GM23338 (cell line): Measurements from ENCODE around the gene ABI2. TPM values are rescaled to one million over a fixed set of nuclear protein-coding genes. Genes with fewer than 3 reads are reported as not detected.

Experiments used
- ATAC-seq: fragments of 200-7000 bp; cut with Tn5 transposase; 3 replicates; pipeline ENCODE4 v1.9.1; 2020
- DNase-seq: peaks from one replicate; pipeline ENCODE4 v3.0.0-alpha.2; 2015; ENCODE audit warnings: low spot score
- H2AFZ ChIP-seq: fragments of 200-600 bp; sonication (generic); 2 replicates; pipeline ENCODE4 v1.8.0; 2016; ENCODE audit warnings: antibody characterized with exemption, mild to moderate bottlenecking, moderate library complexity
- H3F3A ChIP-seq: fragments of 200-600 bp; sonication (generic); replicated peaks from 2 replicates; pipeline ENCODE4 v1.8.0; 2017; ENCODE audit warnings: antibody characterized with exemption, mixed run types, low read depth
- H3K27ac ChIP-seq: fragments of 200-600 bp; sonication (generic); 2 replicates; pipeline ENCODE4 v1.6.1; 2016; ENCODE audit warnings: low read depth
- H3K27me3 ChIP-seq: fragments of 200-600 bp; sonication (generic); 2 replicates; pipeline ENCODE4 v1.8.0; 2016; ENCODE audit warnings: mild to moderate bottlenecking, mixed run types, moderate library complexity; ENCODE audit not compliant: insufficient read depth
- H3K36me3 ChIP-seq: fragments of 200-600 bp; sonication (generic); 2 replicates; pipeline ENCODE4 v1.8.0; 2016; ENCODE audit warnings: mild to moderate bottlenecking; ENCODE audit not compliant: insufficient read depth
- H3K4me1 ChIP-seq: fragments of 200-600 bp; sonication (generic); 2 replicates; pipeline ENCODE4 v1.8.0; 2016; ENCODE audit warnings: mild to moderate bottlenecking, moderate library complexity; ENCODE audit not compliant: insufficient read depth
- H3K4me2 ChIP-seq: fragments of 200-600 bp; sonication (generic); 2 replicates; pipeline ENCODE4 v1.7.1; 2017; ENCODE audit warnings: mixed run types
- H3K4me3 ChIP-seq: fragments of 200-600 bp; sonication (generic); 2 replicates; pipeline ENCODE4 v1.6.1; 2016; ENCODE audit warnings: mixed run types
- H3K79me2 ChIP-seq: fragments of 200-600 bp; sonication (generic); replicated peaks from 2 replicates; pipeline ENCODE4 v1.8.0; 2017; ENCODE audit warnings: mild to moderate bottlenecking; ENCODE audit not compliant: insufficient read depth
- H3K9me2 ChIP-seq: fragments of 200-600 bp; sonication (generic); 2 replicates; pipeline ENCODE4 v1.8.0; 2017; ENCODE audit not compliant: insufficient read depth
- H4K20me1 ChIP-seq: fragments of 200-600 bp; sonication (generic); replicated peaks from 2 replicates; pipeline ENCODE4 v1.8.0; 2017; ENCODE audit warnings: mild to moderate bottlenecking; ENCODE audit not compliant: insufficient read depth
- H3K27ac Mint-ChIP-seq: 2 replicates; pipeline ENCODE4 v1.8.0; 2020; ENCODE audit warnings: inconsistent platforms, mild to moderate bottlenecking, moderate library complexity, mixed read lengths
- H3K27me3 Mint-ChIP-seq: 3 replicates; pipeline ENCODE4 v1.8.0; 2022; ENCODE audit warnings: low read depth, mild to moderate bottlenecking, moderate library complexity, mixed read lengths, inconsistent platforms; ENCODE audit not compliant: insufficient read depth, poor library complexity
- H3K36me3 Mint-ChIP-seq: 3 replicates; pipeline ENCODE4 v1.8.0; 2021; ENCODE audit warnings: low read depth, mild to moderate bottlenecking, inconsistent platforms, moderate library complexity, mixed read lengths
- H3K4me1 Mint-ChIP-seq: 3 replicates; pipeline ENCODE4 v1.8.0; 2020; ENCODE audit warnings: mild to moderate bottlenecking, inconsistent platforms, mixed read lengths
- H3K4me3 Mint-ChIP-seq: 3 replicates; pipeline ENCODE4 v1.8.0; 2021; ENCODE audit warnings: moderate library complexity, mild to moderate bottlenecking, inconsistent platforms, mixed read lengths
- H3K9me3 Mint-ChIP-seq: 3 replicates; pipeline ENCODE4 v1.8.0; 2020; ENCODE audit warnings: moderate library complexity, mild to moderate bottlenecking, inconsistent platforms, mixed read lengths
- ETS1 ChIP-seq: IDR thresholded peaks from 2 replicates; pipeline ENCODE4 v1.6.1; 2016; ENCODE audit warnings: antibody characterized with exemption
- EZH2 ChIP-seq: fragments of 200-600 bp; sonication (generic); IDR thresholded peaks from one replicate; pipeline ENCODE4 v1.8.0; 2017; ENCODE audit warnings: antibody characterized with exemption, mild to moderate bottlenecking, low read depth; ENCODE audit not compliant: unreplicated experiment
- EZH2phosphoT487 ChIP-seq: fragments of 200-600 bp; sonication (generic); IDR thresholded peaks from one replicate; pipeline ENCODE4 v1.8.1; 2018; ENCODE audit warnings: antibody characterized with exemption; ENCODE audit not compliant: unreplicated experiment
- JUNB ChIP-seq: IDR thresholded peaks from one replicate; pipeline ENCODE4 v1.6.1; 2016; ENCODE audit warnings: antibody characterized with exemption; ENCODE audit not compliant: unreplicated experiment
- NANOG ChIP-seq: IDR thresholded peaks from 2 replicates; pipeline ENCODE4 v1.6.1; 2016; ENCODE audit warnings: antibody characterized with exemption, borderline replicate concordance
- REST ChIP-seq: IDR thresholded peaks from one replicate; pipeline ENCODE4 v1.6.1; 2018; ENCODE audit warnings: antibody characterized with exemption; ENCODE audit not compliant: unreplicated experiment
- STAT1 ChIP-seq: IDR thresholded peaks from one replicate; pipeline ENCODE4 v1.6.1; 2016; ENCODE audit warnings: antibody characterized with exemption; ENCODE audit not compliant: unreplicated experiment
- ZNF114 ChIP-seq: fragments of 250-450 bp; sonication (Bioruptor Pico); IDR thresholded peaks from 2 replicates; pipeline ENCODE4 v1.5.0; 2020; ENCODE audit warnings: mild to moderate bottlenecking, moderate library complexity
- ZNF331 ChIP-seq: fragments of 250-450 bp; sonication (Bioruptor Pico); IDR thresholded peaks from 2 replicates; pipeline ENCODE4 v1.5.0; 2020; ENCODE audit warnings: low read depth, mild to moderate bottlenecking, moderate library complexity
- ZNF462 ChIP-seq: fragments of 250-450 bp; sonication (Bioruptor Pico); IDR thresholded peaks from 2 replicates; pipeline ENCODE4 v1.5.0; 2020; ENCODE audit warnings: mild to moderate bottlenecking, moderate library complexity
- polyA plus RNA-seq: library from polyadenylated mRNA; unstranded; fragments of >200 nt; fragmentation: Nextera tagmentation; extraction: Ambion mirVana; gene quantifications from 2 replicates; pipeline ENCODE4 v1.2.1, GENCODE V29; 2016
- total RNA-seq: library from RNA; depleted of rRNA; stranded (reverse); fragments of >200 nt; shearing (Covaris generic); gene quantifications from 2 replicates; pipeline ENCODE4 v1.2.3, GENCODE V29; 2014

The ABI2 gene
- total and polyA plus RNA-seq, 2 experiments from 2014 or later: 46.5 to 114 TPM

GRCh38 chr2:203352604-203353255 is 24.5 kb downstream of the ABI2 start:
- no peaks in the 10 kb centered on the region; the same call in 1 of the 2 replicates for H3F3A ChIP-seq
- H3K4me3 ChIP-seq: no peak overlapping the region
- Mint-ChIP-seq H3K27ac (no peak overlapping the region), H3K4me1 (no peaks in the 10 kb centered on the region; the same call in 2 of the 3 replicates), H3K9me3 (peaks cover 2% of the 10 kb centered on the region; the same call in 1 of the 3 replicates), H3K4me3 (no peak overlapping the region), H3K36me3 (peaks cover 13% of the 10 kb centered on the region; the same call in 2 of the 3 replicates), H3K27me3 (no peaks in the 10 kb centered on the region)
- no peaks in the 10 kb centered on the region for H3K36me3 ChIP-seq
- peaks cover 100% of the 10 kb centered on the region for H3K79me2 ChIP-seq
- H2AFZ ChIP-seq: no peak overlapping the region
- no peaks in the 10 kb centered on the region for H3K4me1 ChIP-seq
- H4K20me1 ChIP-seq: peaks cover 42% of the 10 kb centered on the region
- ATAC-seq (no peak), DNase-seq (no peak)
- H3K27me3 ChIP-seq: no peaks in the 10 kb centered on the region
- H3K27ac ChIP-seq: no peak overlapping the region
- TF ChIP-seq ZNF331 (CRISPR knock-in tag) (no peak), NANOG (no peak), ZNF462 (no peak), REST (no peak), EZH2 (no peak), STAT1 (no peak), JUNB (no peak), EZH2phosphoT487 (no peak), ZNF114 (CRISPR knock-in tag) (no peak), ETS1 (no peak)
- H3K9me2 ChIP-seq: no peaks in the 10 kb centered on the region
- H3K4me2 ChIP-seq: no peak overlapping the region
